ENCODE data around the gene PIEZO2. TPM values are rescaled to one million over a fixed set of nuclear protein-coding genes. Genes with fewer than 3 reads are reported as not detected.

PIEZO2 gene
- total RNA-seq, 1 donor from 2014 or later: 5.3 TPM

DNA sequence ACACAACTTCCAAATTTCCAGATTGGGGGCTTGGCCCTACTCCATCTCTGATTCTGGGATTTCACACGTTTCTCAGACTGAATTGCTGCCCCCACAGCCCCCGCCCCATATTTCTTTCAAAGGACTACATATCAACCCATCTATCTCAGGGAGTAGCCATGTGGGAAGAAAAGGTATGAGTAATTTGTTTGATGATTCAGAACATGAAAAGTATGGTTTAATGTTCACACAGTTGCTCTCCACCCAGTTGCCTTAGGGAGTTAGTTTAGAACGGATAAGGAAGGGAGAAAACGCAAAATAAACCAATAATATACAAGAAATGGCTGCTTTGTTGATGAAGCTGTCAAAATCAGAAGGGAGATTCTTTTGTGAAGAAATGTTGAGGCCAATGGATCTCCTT is 145.1 kb downstream of the PIEZO2 start:
- no peak overlapping the region for H3K27ac Mint-ChIP-seq (ENCODE audit: unreplicated experiment)
- H3K4me2 ChIP-seq (ENCODE audit: low read length): no peak overlapping the region
- FAIRE-seq (no peak), DNase-seq (ENCODE audit: low read depth) (no peak)
- H3K4me3 Mint-ChIP-seq (ENCODE audit: unreplicated experiment): no peak overlapping the region
- no peaks in the 10 kb centered on the region for H3K4me1 ChIP-seq (ENCODE audit: insufficient read depth, low read length)
- no peaks in the 10 kb centered on the region for H3K27me3 Mint-ChIP-seq (ENCODE audit: low read depth, unreplicated experiment)
- no peak for TF ChIP-seq EZH2 (IDR thresholded peaks at IDR 0.05; ENCODE audit: insufficient read depth, low read length)
- TF ChIP-seq CTCF (IDR thresholded peaks at IDR 0.05; ENCODE audit: insufficient read depth, low read depth, low read length): no peak
- H3K9ac ChIP-seq (ENCODE audit: low read length): no peak overlapping the region
- no peaks in the 10 kb centered on the region for H3K36me3 ChIP-seq (ENCODE audit: insufficient read depth, low read length)
- H3K27me3 ChIP-seq (ENCODE audit: insufficient read depth, low read length): no peaks in the 10 kb centered on the region
- H3K9me3 Mint-ChIP-seq (ENCODE audit: unreplicated experiment): no peaks in the 10 kb centered on the region
- no peaks in the 10 kb centered on the region for H3K9me3 ChIP-seq (ENCODE audit: insufficient read depth, low read depth, low read length)
- H3K4me3 ChIP-seq (ENCODE audit: insufficient read depth, low read depth, low read length): no peak overlapping the region
- no peaks in the 10 kb centered on the region for H3K36me3 Mint-ChIP-seq (ENCODE audit: low read depth, unreplicated experiment)
- H2AFZ ChIP-seq (ENCODE audit: low read depth, low read length): no peak overlapping the region
- H3K79me2 ChIP-seq (ENCODE audit: insufficient read depth, low read length): no peaks in the 10 kb centered on the region
- H4K20me1 ChIP-seq (ENCODE audit: insufficient read depth, low read length): no peaks in the 10 kb centered on the region
- H3K4me1 Mint-ChIP-seq (ENCODE audit: low read depth, unreplicated experiment): peaks cover 23% of the 10 kb centered on the region
- peak overlapping the region; percentile 8 for H3K27ac ChIP-seq (ENCODE audit: low read depth, low read length)

GRCh38 chr18:11002796-11003195 is 146.6 kb downstream of the PIEZO2 start:
- no peak overlapping the region for H3K4me3 ChIP-seq (ENCODE audit: insufficient read depth, low read depth, low read length)
- no peak overlapping the region for H3K4me2 ChIP-seq (ENCODE audit: low read length)
- H2AFZ ChIP-seq (ENCODE audit: low read depth, low read length): no peak overlapping the region
- no peak overlapping the region for H3K9ac ChIP-seq (ENCODE audit: low read length)
- Mint-ChIP-seq H3K27me3 (ENCODE audit: low read depth, unreplicated experiment) (no peaks in the 10 kb centered on the region), H3K4me3 (ENCODE audit: unreplicated experiment) (no peak overlapping the region), H3K36me3 (ENCODE audit: low read depth, unreplicated experiment) (no peaks in the 10 kb centered on the region), H3K9me3 (ENCODE audit: unreplicated experiment) (peaks cover under 1% of the 10 kb centered on the region), H3K4me1 (ENCODE audit: low read depth, unreplicated experiment) (peaks cover 23% of the 10 kb centered on the region), H3K27ac (ENCODE audit: unreplicated experiment) (no peak overlapping the region)
- TF ChIP-seq CTCF (IDR thresholded peaks at IDR 0.05; ENCODE audit: insufficient read depth, low read depth, low read length) (no peak), EZH2 (IDR thresholded peaks at IDR 0.05; ENCODE audit: insufficient read depth, low read length) (no peak)
- no peaks in the 10 kb centered on the region for H4K20me1 ChIP-seq (ENCODE audit: insufficient read depth, low read length)
- H3K79me2 ChIP-seq (ENCODE audit: insufficient read depth, low read length): no peaks in the 10 kb centered on the region
- DNase-seq (ENCODE audit: low read depth) (no peak), FAIRE-seq (no peak)
- no peak overlapping the region for H3K27ac ChIP-seq (ENCODE audit: low read depth, low read length)
- H3K36me3 ChIP-seq (ENCODE audit: insufficient read depth, low read length): no peaks in the 10 kb centered on the region
- no peaks in the 10 kb centered on the region for H3K27me3 ChIP-seq (ENCODE audit: insufficient read depth, low read length)
- H3K4me1 ChIP-seq (ENCODE audit: insufficient read depth, low read length): no peaks in the 10 kb centered on the region
- H3K9me3 ChIP-seq (ENCODE audit: insufficient read depth, low read depth, low read length): no peaks in the 10 kb centered on the region

DNA sequence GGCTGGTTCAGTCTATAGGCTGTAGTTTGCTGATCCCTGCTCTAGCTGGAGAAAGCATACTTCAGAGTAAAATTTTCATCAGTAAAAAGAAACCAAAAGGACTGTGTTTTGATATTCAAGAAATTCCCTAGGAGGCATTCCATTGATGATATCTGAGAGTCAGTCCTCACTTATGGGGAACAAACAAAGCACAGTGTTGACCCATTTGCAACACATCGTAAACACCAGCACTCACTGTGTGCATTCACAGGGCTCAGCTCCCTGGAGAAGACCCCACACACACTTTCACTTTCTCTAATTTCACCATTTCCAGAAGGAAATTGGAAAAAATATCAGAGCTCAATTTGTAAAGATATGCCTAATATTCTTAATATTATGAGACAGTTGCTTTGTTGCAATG is 147.1 kb downstream of the PIEZO2 start:
- TF ChIP-seq EZH2 (IDR thresholded peaks at IDR 0.05; ENCODE audit: insufficient read depth, low read length): no peak
- no peak for TF ChIP-seq CTCF (IDR thresholded peaks at IDR 0.05; ENCODE audit: insufficient read depth, low read depth, low read length)
- Histone ChIP-seq H3K79me2 (ENCODE audit: insufficient read depth, low read length) (no peaks in the 10 kb centered on the region), H3K27me3 (ENCODE audit: insufficient read depth, low read length) (no peaks in the 10 kb centered on the region), H3K27ac (ENCODE audit: low read depth, low read length) (no peak overlapping the region), H3K4me2 (ENCODE audit: low read length) (no peak overlapping the region), H4K20me1 (ENCODE audit: insufficient read depth, low read length) (no peaks in the 10 kb centered on the region), H3K4me1 (ENCODE audit: insufficient read depth, low read length) (no peaks in the 10 kb centered on the region), H3K4me3 (ENCODE audit: insufficient read depth, low read depth, low read length) (no peak overlapping the region), H2AFZ (ENCODE audit: low read depth, low read length) (no peak overlapping the region), H3K9ac (ENCODE audit: low read length) (no peak overlapping the region), H3K9me3 (ENCODE audit: insufficient read depth, low read depth, low read length) (no peaks in the 10 kb centered on the region), H3K36me3 (ENCODE audit: insufficient read depth, low read length) (no peaks in the 10 kb centered on the region)
- Mint-ChIP-seq H3K27me3 (ENCODE audit: low read depth, unreplicated experiment) (no peaks in the 10 kb centered on the region), H3K9me3 (ENCODE audit: unreplicated experiment) (peaks cover 4% of the 10 kb centered on the region), H3K27ac (ENCODE audit: unreplicated experiment) (no peak overlapping the region), H3K36me3 (ENCODE audit: low read depth, unreplicated experiment) (no peaks in the 10 kb centered on the region), H3K4me1 (ENCODE audit: low read depth, unreplicated experiment) (peaks cover 19% of the 10 kb centered on the region), H3K4me3 (ENCODE audit: unreplicated experiment) (no peak overlapping the region)
- FAIRE-seq: no peak
- DNase-seq (ENCODE audit: low read depth): no peak
